H9 (cell line): ENCODE measurements around the gene LRRFIP2. TPM values are rescaled to one million over a fixed set of nuclear protein-coding genes. Genes with fewer than 3 reads are reported as not detected.

Source experiments
- DNase-seq: peaks from one replicate; pipeline ENCODE4 v3.0.0-alpha.2; 2017
- H2AFZ ChIP-seq: one replicate; pipeline ENCODE4 v1.6.1; 2013; ENCODE audit warnings: mild to moderate bottlenecking, low read length, control low read depth, moderate library complexity
- H2AK5ac ChIP-seq: 2 replicates; pipeline ENCODE4 v1.6.1; 2013; ENCODE audit warnings: low read length, control low read depth, mixed read lengths; ENCODE audit not compliant: insufficient read length
- H2BK120ac ChIP-seq: one replicate; pipeline ENCODE4 v1.6.1; 2013; ENCODE audit warnings: low read depth, mild to moderate bottlenecking, low read length, control low read depth, inconsistent platforms; ENCODE audit not compliant: poor library complexity, severe bottlenecking
- H2BK12ac ChIP-seq: 2 replicates; pipeline ENCODE4 v1.6.1; 2013; ENCODE audit warnings: low read length, control low read depth, mixed read lengths, low read depth; ENCODE audit not compliant: insufficient read length
- H2BK15ac ChIP-seq: 2 replicates; pipeline ENCODE4 v1.6.1; 2013; ENCODE audit warnings: low read depth, low read length, control low read depth
- H2BK20ac ChIP-seq: one replicate; pipeline ENCODE4 v1.6.1; 2013; ENCODE audit warnings: low read depth, mild to moderate bottlenecking, low read length, control low read depth, inconsistent platforms; ENCODE audit not compliant: poor library complexity, severe bottlenecking
- H2BK5ac ChIP-seq: 2 replicates; pipeline ENCODE4 v1.6.1; 2013; ENCODE audit warnings: low read length, control low read depth, mixed read lengths; ENCODE audit not compliant: insufficient read length
- H3K14ac ChIP-seq: 2 replicates; pipeline ENCODE4 v1.6.1; 2013; ENCODE audit warnings: low read length, control low read depth; ENCODE audit not compliant: insufficient read depth
- H3K18ac ChIP-seq: 2 replicates; pipeline ENCODE4 v1.6.1; 2013; ENCODE audit warnings: low read depth, mild to moderate bottlenecking, mixed read lengths, low read length, control low read depth; ENCODE audit not compliant: insufficient read length
- H3K23ac ChIP-seq: 2 replicates; pipeline ENCODE4 v1.6.1; 2013; ENCODE audit warnings: low read length, control low read depth, mixed read lengths, low read depth; ENCODE audit not compliant: insufficient read length
- H3K23me2 ChIP-seq: 2 replicates; pipeline ENCODE4 v1.6.1; 2013; ENCODE audit warnings: low read depth, mild to moderate bottlenecking, mixed read lengths, low read length, control low read depth; ENCODE audit not compliant: insufficient read length, poor library complexity, severe bottlenecking
- H3K27ac ChIP-seq: 2 replicates; pipeline ENCODE4 v1.5.1; 2013; ENCODE audit warnings: low read length, control low read depth, mixed read lengths, low read depth; ENCODE audit not compliant: insufficient read length
- H3K27me3 ChIP-seq: 2 replicates; pipeline ENCODE4 v1.6.1; 2013; ENCODE audit warnings: low read length, control low read depth, inconsistent platforms; ENCODE audit not compliant: insufficient read depth
- H3K4ac ChIP-seq: 2 replicates; pipeline ENCODE4 v1.6.1; 2013; ENCODE audit warnings: low read depth, mild to moderate bottlenecking, control low read depth, inconsistent platforms, low read length, moderate library complexity
- H3K4me1 ChIP-seq: 2 replicates; pipeline ENCODE4 v1.6.1; 2013; ENCODE audit warnings: low read length, control low read depth, inconsistent platforms; ENCODE audit not compliant: insufficient read depth
- H3K4me2 ChIP-seq: 2 replicates; pipeline ENCODE4 v1.6.1; 2013; ENCODE audit warnings: low read length, control low read depth, mixed read lengths; ENCODE audit not compliant: insufficient read length, insufficient read depth
- H3K56ac ChIP-seq: 2 replicates; pipeline ENCODE4 v1.6.1; 2013; ENCODE audit warnings: low read depth, mild to moderate bottlenecking, mixed read lengths, low read length, control low read depth; ENCODE audit not compliant: insufficient read length
- H3K79me1 ChIP-seq: 2 replicates; pipeline ENCODE4 v1.6.1; 2013; ENCODE audit warnings: low read depth, mild to moderate bottlenecking, moderate library complexity, low read length, control low read depth, inconsistent platforms; ENCODE audit not compliant: insufficient read depth, poor library complexity, severe bottlenecking
- H3K79me2 ChIP-seq: 2 replicates; pipeline ENCODE4 v1.6.1; 2013; ENCODE audit warnings: low read length, control low read depth, inconsistent platforms; ENCODE audit not compliant: insufficient read depth
- H3K9ac ChIP-seq: 2 replicates; pipeline ENCODE4 v1.6.1; 2013; ENCODE audit warnings: low read length, control low read depth, mixed read lengths; ENCODE audit not compliant: insufficient read length; ENCODE audit errors: extremely low read depth
- H3K9me3 ChIP-seq: one replicate; pipeline ENCODE4 v1.6.1; 2013; ENCODE audit warnings: low read depth, low read length, inconsistent platforms; ENCODE audit not compliant: control insufficient read depth
- H3T11ph ChIP-seq: one replicate; pipeline ENCODE4 v1.6.1; 2013; ENCODE audit warnings: mild to moderate bottlenecking, low read length, control low read depth, inconsistent platforms
- H4K20me1 ChIP-seq: one replicate; pipeline ENCODE4 v1.6.1; 2013; ENCODE audit not compliant: control insufficient read depth, insufficient read length, insufficient read depth
- H4K5ac ChIP-seq: 2 replicates; pipeline ENCODE4 v1.6.1; 2013; ENCODE audit warnings: low read depth, mild to moderate bottlenecking, mixed read lengths, low read length, control low read depth; ENCODE audit not compliant: insufficient read length
- H4K8ac ChIP-seq: replicated peaks from 2 replicates; pipeline ENCODE4 v1.6.1; 2013; ENCODE audit warnings: low read length, control low read depth, mixed read lengths, low read depth; ENCODE audit not compliant: insufficient read length
- H4K91ac ChIP-seq: 2 replicates; pipeline ENCODE4 v1.6.1; 2013; ENCODE audit warnings: low read depth, mild to moderate bottlenecking, moderate library complexity, mixed read lengths, low read length, control low read depth; ENCODE audit not compliant: insufficient read length
- H3K27ac Mint-ChIP-seq, 3 experiments: 2 replicates in 2 of 3; 3 replicates in 1 of 3; pipeline ENCODE4 v1.8.0; 2020 to 2021; ENCODE audit warnings: mixed read lengths in 3 of 3, mild to moderate bottlenecking in 1 of 3, moderate library complexity in 1 of 3
- H3K27me3 Mint-ChIP-seq: 2 replicates; pipeline ENCODE4 v1.8.0; 2021; ENCODE audit warnings: low read depth, mild to moderate bottlenecking, moderate library complexity, mixed read lengths
- H3K36me3 Mint-ChIP-seq, 3 experiments: 2 replicates in 2 of 3; 3 replicates in 1 of 3; pipeline ENCODE4 v1.8.0; 2020 to 2021; ENCODE audit warnings: low read depth in 3 of 3, mixed read lengths in 3 of 3; ENCODE audit not compliant: insufficient read depth in 1 of 3
- H3K4me1 Mint-ChIP-seq, 2 experiments: 2 replicates each; pipeline ENCODE4 v1.8.0; 2020; ENCODE audit warnings: mixed read lengths in 2 of 2
- H3K4me3 Mint-ChIP-seq, 2 experiments: 2 replicates in 1 of 2; 3 replicates in 1 of 2; pipeline ENCODE4 v1.8.0; 2020 to 2021; ENCODE audit warnings: mild to moderate bottlenecking in 2 of 2, mixed read lengths in 2 of 2, moderate library complexity in 1 of 2
- H3K9me3 Mint-ChIP-seq, 2 experiments: 2 replicates in 1 of 2; 3 replicates in 1 of 2; pipeline ENCODE4 v1.8.0; 2020; ENCODE audit warnings: mild to moderate bottlenecking in 2 of 2, mixed read lengths in 2 of 2, moderate library complexity in 1 of 2
- CTCF ChIP-seq: fragments of 200-600 bp; sonication (generic); conservative IDR thresholded peaks from 3 replicates; pipeline ENCODE4 v1.8.0; 2021; ENCODE audit warnings: antibody characterized with exemption, mild to moderate bottlenecking
- WGBS: extraction: QIAGEN DNeasy Blood & Tissue Kit; methylation state at CpG from one replicate; pipeline ENCODE4 v1.1.7; 2013; ENCODE audit warnings: missing lambda C conversion rate, low lambda C conversion rate, mixed read lengths; ENCODE audit not compliant: insufficient read length; ENCODE audit errors: extremely low coverage; 5-methylcytosine and 5-hydroxymethylcytosine counted together
- total RNA-seq: library from RNA; stranded (reverse); gene quantifications from 2 replicates; pipeline ENCODE4 v1.2.1, GENCODE V29; 2021

LRRFIP2 gene
- total RNA-seq, 1 experiment from 2014 or later, result 30.7 TPM

GRCh38 chr3:37082317-37082716, 92.1 kb downstream of the LRRFIP2 start:
- Histone ChIP-seq H3K4ac (no peak overlapping the region), H3K79me1 (no peaks in the 10 kb centered on the region), H2BK120ac (no peak overlapping the region), H3K14ac (no peak overlapping the region), H3K79me2 (no peaks in the 10 kb centered on the region), H2BK15ac (no peak overlapping the region), H3K4me1 (no peaks in the 10 kb centered on the region), H3K9ac (no peak overlapping the region), H3K4me2 (no peak overlapping the region), H2BK5ac (no peak overlapping the region), H3K56ac (no peak overlapping the region), H3K23me2 (no peaks in the 10 kb centered on the region), H4K8ac (no peak overlapping the region), H4K5ac (no peak overlapping the region), H4K20me1 (no peaks in the 10 kb centered on the region), H3K18ac (no peak overlapping the region), H2BK20ac (no peak overlapping the region), H3K27ac (no peak overlapping the region), H3K27me3 (no peaks in the 10 kb centered on the region), H3K9me3 (no peaks in the 10 kb centered on the region), H4K91ac (no peak overlapping the region), H2AK5ac (no peak overlapping the region), H3K23ac (no peak overlapping the region), H2BK12ac (no peak overlapping the region), H2AFZ (no peak overlapping the region), H3T11ph (no peak overlapping the region)
- no peak for DNase-seq
- no peaks in the 10 kb centered on the region for H3K4me1 Mint-ChIP-seq
- no peak for TF ChIP-seq CTCF
- H3K27me3 Mint-ChIP-seq, result no peaks in the 10 kb centered on the region
- no peak overlapping the region for H3K4me3 Mint-ChIP-seq
- H3K27ac Mint-ChIP-seq, result no peak overlapping the region
- H3K36me3 Mint-ChIP-seq, result peaks cover 0 to 6% (median 3%) of the 10 kb centered on the region in 3 experiments; a peak in 2 of 7 replicates
- no CpG with 5 or more reads among the region's 3 CpGs for WGBS
- H3K9me3 Mint-ChIP-seq, result no peaks in the 10 kb centered on the region
